HepG2 (cell line): ENCODE results near the gene WNK1. TPM values are rescaled to one million over a fixed set of nuclear protein-coding genes. Genes with fewer than 3 reads are reported as not detected.

Experiments used
- AKAP8 ChIP-seq: sonication (generic); formaldehyde crosslinking; IDR thresholded peaks from 2 replicates; pipeline ENCODE4 v1.5.1; 2020; ENCODE audit warnings: mild to moderate bottlenecking, missing genetic modification reagents
- ATM ChIP-seq: fragments of 450-650 bp; IDR thresholded peaks from 2 replicates; pipeline ENCODE4 v1.7.1; 2017; ENCODE audit warnings: mild to moderate bottlenecking, borderline replicate concordance
- CSRNP1 ChIP-seq: sonication (generic); formaldehyde crosslinking; IDR thresholded peaks from 2 replicates; pipeline ENCODE4 v1.8.1; 2023; ENCODE audit warnings: mild to moderate bottlenecking, missing genetic modification reagents
- FOXK1 ChIP-seq: sonication (generic); formaldehyde crosslinking; IDR thresholded peaks from 2 replicates; pipeline ENCODE4 v1.4.0; 2020; ENCODE audit warnings: low read depth, missing genetic modification reagents, borderline replicate concordance
- IRF1 ChIP-seq: sonication (generic); formaldehyde crosslinking; IDR thresholded peaks from 2 replicates; pipeline ENCODE4 v1.4.0; 2020; ENCODE audit warnings: low read depth, mild to moderate bottlenecking, missing genetic modification reagents
- PATZ1 ChIP-seq: sonication (generic); formaldehyde crosslinking; IDR thresholded peaks from 2 replicates; pipeline ENCODE4 v1.4.0; 2020; ENCODE audit warnings: missing genetic modification reagents
- TEF ChIP-seq: sonication (generic); formaldehyde crosslinking; IDR thresholded peaks from 2 replicates; pipeline ENCODE4 v1.5.0; 2020; ENCODE audit warnings: missing genetic modification reagents
- ZBTB39 ChIP-seq: sonication (generic); formaldehyde crosslinking; IDR thresholded peaks from 2 replicates; pipeline ENCODE4 v1.5.0; 2020; ENCODE audit warnings: missing genetic modification reagents
- ZFP1 ChIP-seq: IDR thresholded peaks from 2 replicates; pipeline ENCODE4 v1.6.1; 2016
- ZGPAT ChIP-seq: IDR thresholded peaks from 2 replicates; pipeline ENCODE4 v1.6.1; 2016; ENCODE audit warnings: mild to moderate bottlenecking
- ZNF280B ChIP-seq: sonication (generic); formaldehyde crosslinking; IDR thresholded peaks from 2 replicates; pipeline ENCODE4 v1.5.0; 2020; ENCODE audit warnings: missing genetic modification reagents, mild to moderate bottlenecking, borderline replicate concordance
- ZNF337 ChIP-seq: sonication (generic); formaldehyde crosslinking; IDR thresholded peaks from 2 replicates; pipeline ENCODE4 v1.5.1; 2020; ENCODE audit warnings: missing genetic modification reagents, low read depth, mild to moderate bottlenecking, borderline replicate concordance
- ZNF33A ChIP-seq: sonication (generic); formaldehyde crosslinking; IDR thresholded peaks from 2 replicates; pipeline ENCODE4 v1.5.1; 2020; ENCODE audit warnings: missing genetic modification reagents, mild to moderate bottlenecking, moderate library complexity, borderline replicate concordance
- ZNF607 ChIP-seq: sonication (generic); formaldehyde crosslinking; IDR thresholded peaks from 2 replicates; pipeline ENCODE4 v1.5.1; 2020; ENCODE audit warnings: missing genetic modification reagents, mild to moderate bottlenecking, borderline replicate concordance
- ZNF740 ChIP-seq: sonication (generic); formaldehyde crosslinking; IDR thresholded peaks from 2 replicates; pipeline ENCODE4 v1.4.0; 2020; ENCODE audit warnings: missing genetic modification reagents
- polyA plus RNA-seq, 8 experiments: library from polyadenylated mRNA; depleted of rRNA in 3 of 8; stranded (reverse) in 7 of 8; unstranded in 1 of 8; fragments of >200 nt; fragmentation: Illumina TruSeq in 4 of 8; extraction: Trizol in 4 of 8; gene quantifications; 2 replicates each; pipeline versions ENCODE4 v1.2.1 to v1.2.3, GENCODE V29; 2011 to 2016; ENCODE audit warnings: low read depth in 4 of 8, missing spikeins in 1 of 8, mixed read lengths in 1 of 8; ENCODE audit not compliant: insufficient read depth in 1 of 8
- total RNA-seq, 5 experiments: library from RNA; depleted of rRNA; stranded (reverse); fragments of >200 nt; fragmentation: Illumina TruSeq; extraction: Trizol; gene quantifications; 2 replicates each; pipeline ENCODE4 v1.2.3, GENCODE V29; 2016; ENCODE audit warnings: low read depth in 1 of 5

The WNK1 gene
- total and polyA plus RNA-seq, 2 of the 13 experiments (the other 11 are each of a cell fraction or from before 2014, with no cell fraction given): 31.1 to 54.8 TPM

GRCh38 chr12:751192-751998 is 984 bp upstream of the WNK1 start (continued):
- TF ChIP-seq CSRNP1 (CRISPR knock-in tag): peak; percentile 94
- TF ChIP-seq ZFP1 (CRISPR knock-in tag): peak; percentile 64; the same call in 1 of the 2 replicates
- peak; percentile 89 for TF ChIP-seq ZGPAT
- TF ChIP-seq ZNF280B (CRISPR knock-in tag): peak; percentile 95
- no peak for TF ChIP-seq AKAP8 (CRISPR knock-in tag)
- TF ChIP-seq PATZ1: no peak
- no peak for TF ChIP-seq ATM
- peak; percentile 80; the same call in 1 of the 2 replicates for TF ChIP-seq ZNF607 (CRISPR knock-in tag)
- no peak for TF ChIP-seq ZBTB39
- 0 out of 2 replicates have a peak, but pooled peaks have one; percentile 65 for TF ChIP-seq ZNF337 (CRISPR knock-in tag)
- no peak for TF ChIP-seq TEF (CRISPR knock-in tag)
- 0 out of 2 replicates have a peak, but pooled peaks have one; percentile 55 for TF ChIP-seq ZNF740
- no peak for TF ChIP-seq IRF1 (CRISPR knock-in tag)
- no peak for TF ChIP-seq ZNF33A
- peak; percentile 61; the same call in 1 of the 2 replicates for TF ChIP-seq FOXK1 (CRISPR knock-in tag)
